GM18873 (cell line): Measurements from ENCODE around the gene TMEM106A.
"Not testable (repeated sequence)": the region's sequence is repeated elsewhere in the genome, so short reads cannot be mapped to it uniquely, and the experiment has no call there.

ENCODE experiments used
- ATAC-seq: cut with Tn5 transposase; IDR thresholded peaks from one replicate; pipeline ENCODE4 v1.9.1; 2021; ENCODE audit warnings: mild to moderate bottlenecking, moderate library complexity, moderate number of reproducible peaks; ENCODE audit not compliant: unreplicated experiment, low FRiP score

The TMEM106A gene

DNA sequence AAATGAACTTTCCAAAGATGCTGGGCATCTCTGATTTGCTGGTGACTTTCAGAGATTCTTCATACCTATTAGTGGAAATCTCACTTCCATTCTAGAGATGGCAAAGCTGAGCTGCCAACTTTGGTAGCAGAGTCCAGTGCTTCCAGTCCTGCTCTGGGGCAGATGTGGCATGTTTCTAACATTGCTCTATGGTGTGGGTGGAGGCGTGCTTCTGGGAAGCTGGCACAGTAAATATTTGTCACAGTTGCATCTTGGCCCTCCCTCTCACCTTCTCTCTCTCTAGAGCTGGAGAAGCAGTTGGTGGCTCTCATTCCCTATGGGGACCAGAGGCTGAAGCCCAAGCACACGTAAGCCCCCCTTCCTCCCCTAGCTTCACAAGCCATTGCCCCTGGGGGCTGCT, 1.9 kb downstream of the TMEM106A start:
- ATAC-seq, result no peak

DNA sequence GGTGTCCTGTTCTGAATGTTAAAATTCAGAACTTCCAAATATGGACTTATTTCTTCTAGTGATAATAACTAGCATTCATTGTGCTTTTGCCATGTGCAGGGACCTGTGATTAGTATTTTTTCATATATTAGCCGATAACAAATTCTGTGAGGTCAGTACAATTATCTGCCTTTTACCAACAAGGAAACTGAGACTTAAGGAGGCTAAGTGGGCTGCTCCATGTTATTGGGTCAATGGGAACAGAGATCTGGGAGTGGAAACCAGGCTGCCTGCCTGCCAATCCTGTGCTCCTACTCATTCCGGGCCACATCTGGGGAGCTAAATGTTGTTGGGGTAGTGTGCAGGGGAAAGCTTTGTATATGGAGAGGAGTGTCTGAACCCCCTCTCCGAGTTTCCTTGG, 3.7 kb downstream of the TMEM106A start:
- no peak for ATAC-seq

DNA sequence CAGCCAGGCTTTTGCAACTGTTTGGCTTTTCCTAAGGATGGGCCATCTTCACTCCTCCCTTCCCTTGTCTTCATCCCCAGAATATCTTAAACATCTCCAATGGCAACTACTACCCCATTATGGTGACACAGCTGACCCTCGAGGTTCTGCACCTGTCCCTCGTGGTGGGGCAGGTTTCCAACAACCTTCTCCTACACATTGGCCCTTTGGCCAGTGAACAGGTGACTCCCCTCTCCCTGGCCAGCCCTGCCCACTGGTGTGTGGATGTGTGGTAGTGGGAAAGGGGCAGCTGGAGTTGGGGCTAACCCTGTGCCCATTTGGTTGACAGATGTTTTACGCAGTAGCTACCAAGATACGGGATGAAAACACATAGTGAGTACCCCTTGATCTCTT, 4.7 kb downstream of the TMEM106A start:
- no peak for ATAC-seq

DNA sequence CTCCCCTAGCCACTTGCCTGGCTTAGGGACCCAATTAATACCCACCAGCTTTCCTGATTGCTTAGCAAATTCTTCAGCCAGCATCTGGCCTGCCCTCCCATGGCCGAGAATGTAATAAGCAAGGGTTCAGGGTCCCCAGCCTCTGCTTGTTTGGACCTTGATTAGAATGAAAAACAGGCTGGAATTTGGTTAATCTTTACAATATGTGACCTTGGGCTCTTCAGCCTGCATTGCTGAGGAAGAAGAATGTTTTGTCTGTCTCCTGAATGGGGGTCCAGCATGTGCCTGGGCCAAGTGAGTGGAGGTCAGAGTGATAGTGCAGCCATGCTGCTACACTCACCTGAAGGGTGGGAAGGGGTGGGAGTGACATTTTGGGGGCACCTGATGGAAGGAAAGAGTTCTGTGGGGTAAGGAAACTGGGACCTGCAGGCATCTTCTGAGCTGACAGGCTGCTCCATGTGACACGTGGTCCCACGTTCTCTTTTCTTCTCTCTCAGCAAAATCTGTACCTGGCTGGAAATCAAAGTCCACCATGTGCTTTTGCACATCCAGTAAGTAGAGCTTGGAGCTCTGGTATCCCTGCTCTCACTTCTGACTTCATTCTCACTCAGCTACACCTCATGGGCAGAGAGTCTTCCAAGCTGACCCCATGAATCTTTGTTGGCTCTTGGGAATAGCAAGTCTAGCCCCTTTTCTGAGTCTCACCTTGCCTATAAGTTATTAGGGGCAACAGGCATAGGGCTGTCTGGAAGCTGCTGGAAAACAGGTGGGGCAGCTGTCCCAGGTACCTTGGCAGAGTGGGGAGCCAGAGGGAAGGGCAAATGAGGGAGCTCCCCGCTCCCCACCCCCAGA, 5.3 kb downstream of the TMEM106A start:
- no peak for ATAC-seq

DNA sequence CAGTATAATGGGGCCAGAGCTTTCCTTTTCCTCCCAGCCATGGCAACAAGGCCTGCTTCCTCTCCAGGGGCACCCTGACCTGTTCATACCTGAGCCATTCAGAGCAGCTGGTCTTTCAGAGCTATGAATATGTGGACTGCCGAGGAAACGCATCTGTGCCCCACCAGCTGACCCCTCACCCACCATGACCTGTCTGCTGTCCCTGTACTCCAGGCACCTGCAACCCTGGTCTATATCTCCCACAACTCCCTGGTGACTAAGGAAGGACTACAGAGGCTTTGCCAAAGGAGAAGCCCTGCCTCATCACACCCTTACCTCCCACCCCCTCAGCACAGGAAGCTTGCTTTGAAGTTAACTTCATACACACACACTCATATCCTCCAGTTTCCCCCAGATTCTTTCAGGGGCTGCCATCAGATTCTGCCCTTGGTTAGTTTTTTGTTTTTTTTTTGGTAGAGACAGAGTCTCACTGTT, 6.0 kb downstream of the TMEM106A start:
- no peak for ATAC-seq

DNA sequence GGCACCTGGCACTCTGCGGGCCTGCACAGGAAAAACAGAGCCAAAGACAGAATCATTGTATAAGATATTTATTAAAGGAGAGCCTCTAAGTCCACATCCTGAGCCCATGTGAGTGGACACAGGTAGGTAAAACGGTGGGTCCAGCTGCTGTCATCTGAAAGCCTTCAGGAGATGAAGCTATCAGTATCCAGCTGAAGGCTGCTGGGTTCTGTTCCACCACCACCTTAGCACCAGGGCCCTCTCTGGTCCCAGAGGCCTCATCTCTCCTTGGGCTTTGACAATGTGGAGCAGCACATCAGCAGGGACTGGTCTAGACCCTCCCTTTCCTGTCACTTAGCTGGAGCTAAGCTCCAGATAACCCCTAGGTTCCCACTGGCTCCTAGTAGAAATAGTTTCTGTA, 7.3 kb downstream of the TMEM106A start:
- no peak for ATAC-seq

DNA sequence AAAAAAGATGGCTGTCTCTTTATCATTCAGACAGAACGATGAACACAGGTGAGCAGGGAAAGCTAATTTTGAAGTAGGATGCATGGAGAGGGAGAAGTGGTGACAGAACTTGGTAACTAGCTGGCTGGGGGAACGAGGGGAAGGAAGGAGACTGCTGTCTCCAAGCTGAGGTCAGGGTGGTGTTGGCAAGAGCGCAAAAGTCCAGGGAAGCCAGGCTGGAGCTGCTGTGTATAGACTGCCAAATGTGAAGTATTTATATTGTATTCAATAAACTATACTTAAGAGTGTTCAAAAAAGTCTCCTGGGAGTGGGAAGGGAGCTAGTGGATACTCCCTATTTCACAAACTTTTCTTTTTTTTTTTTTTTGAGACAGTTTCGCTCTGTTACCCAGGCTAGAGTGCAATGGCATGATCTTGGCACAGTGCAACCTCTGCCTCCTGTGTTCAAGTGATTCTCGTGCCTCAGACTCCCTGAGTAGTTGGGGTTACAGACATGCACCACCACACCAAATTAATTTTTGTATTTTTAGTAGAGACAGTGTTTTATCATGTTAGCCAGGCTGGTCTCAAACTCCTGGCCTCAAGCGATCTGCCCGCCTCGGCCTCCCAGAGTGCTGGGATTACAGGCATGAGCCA, 8.2 kb downstream of the TMEM106A start:
- ATAC-seq, result no peak

DNA sequence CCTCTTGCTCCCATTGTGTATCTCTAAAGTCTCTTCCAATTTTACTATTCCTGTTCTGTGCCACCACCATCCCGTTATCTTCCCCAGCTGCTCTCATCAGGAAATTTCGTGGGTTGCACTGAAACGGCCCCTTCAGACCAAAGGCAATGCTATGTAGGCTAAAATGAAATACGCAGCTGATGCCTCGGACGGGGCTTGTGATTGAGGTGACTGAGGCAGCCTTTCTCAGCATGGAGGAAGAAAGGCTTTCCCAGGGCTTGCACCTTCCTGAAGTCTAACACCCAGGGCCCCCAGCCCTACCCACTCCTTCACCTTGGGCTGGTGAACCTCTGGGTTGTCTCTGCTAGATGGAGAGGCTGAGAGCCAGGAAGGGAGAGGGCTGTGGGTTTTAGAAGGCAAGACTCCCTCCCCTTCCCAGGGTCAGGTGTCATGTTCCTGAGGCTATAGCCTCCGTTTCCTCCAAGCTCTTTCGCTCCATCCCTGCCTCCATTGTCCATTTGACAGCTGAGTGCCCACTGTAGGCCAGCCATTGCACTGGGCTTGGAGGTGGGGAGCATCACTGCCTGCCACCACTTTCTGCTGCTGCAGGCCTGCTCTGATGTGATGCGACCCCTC, 8.9 kb downstream of the TMEM106A start:
- no peak for ATAC-seq

DNA sequence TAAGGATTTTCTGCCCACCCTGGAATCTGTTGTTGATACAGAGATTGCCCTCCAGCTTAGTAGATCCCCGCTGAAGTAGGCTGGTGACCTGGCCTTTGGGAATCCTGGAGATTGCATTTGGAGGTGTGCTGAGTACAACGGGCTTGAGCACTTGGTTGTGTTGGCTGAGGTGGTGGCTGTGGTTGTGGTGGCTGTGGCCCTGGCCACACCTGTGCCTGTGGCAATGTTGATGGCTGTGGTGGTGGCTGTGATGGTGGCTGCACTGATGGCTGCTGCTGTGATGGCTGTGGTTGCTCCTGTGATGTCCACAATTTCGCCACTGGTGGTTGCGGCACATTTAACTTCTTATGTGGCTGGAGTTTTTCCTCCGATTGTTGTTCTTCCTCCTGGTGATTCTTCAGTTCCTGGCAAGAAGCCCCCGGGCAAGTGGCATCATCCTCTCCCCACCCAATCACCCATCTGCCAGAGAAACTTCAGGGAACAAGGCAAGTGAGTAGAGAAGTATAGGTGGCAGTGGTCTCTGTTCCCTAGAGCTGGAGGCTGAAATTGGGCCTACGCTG, 12.6 kb downstream of the TMEM106A start:
- ATAC-seq, result no peak

DNA sequence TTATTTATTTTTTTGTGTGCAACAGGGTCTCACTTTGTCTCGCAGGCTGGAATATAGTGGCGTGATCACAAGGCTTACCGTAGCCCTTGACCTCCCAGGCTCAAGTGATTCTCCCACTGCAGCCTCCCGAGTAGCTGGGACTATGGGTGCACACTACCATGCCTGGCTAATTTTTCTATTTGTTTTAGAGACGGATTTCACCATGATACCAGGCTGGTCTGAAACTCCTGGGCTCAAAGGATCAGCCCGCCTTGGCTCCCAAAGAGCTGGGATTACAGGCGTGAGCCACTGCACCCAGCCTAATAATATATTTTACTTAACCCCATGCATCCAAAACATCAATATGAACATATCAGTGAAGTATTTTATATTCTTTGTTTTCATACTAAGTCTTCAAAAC, 14.7 kb downstream of the TMEM106A start:
- no peak for ATAC-seq

DNA sequence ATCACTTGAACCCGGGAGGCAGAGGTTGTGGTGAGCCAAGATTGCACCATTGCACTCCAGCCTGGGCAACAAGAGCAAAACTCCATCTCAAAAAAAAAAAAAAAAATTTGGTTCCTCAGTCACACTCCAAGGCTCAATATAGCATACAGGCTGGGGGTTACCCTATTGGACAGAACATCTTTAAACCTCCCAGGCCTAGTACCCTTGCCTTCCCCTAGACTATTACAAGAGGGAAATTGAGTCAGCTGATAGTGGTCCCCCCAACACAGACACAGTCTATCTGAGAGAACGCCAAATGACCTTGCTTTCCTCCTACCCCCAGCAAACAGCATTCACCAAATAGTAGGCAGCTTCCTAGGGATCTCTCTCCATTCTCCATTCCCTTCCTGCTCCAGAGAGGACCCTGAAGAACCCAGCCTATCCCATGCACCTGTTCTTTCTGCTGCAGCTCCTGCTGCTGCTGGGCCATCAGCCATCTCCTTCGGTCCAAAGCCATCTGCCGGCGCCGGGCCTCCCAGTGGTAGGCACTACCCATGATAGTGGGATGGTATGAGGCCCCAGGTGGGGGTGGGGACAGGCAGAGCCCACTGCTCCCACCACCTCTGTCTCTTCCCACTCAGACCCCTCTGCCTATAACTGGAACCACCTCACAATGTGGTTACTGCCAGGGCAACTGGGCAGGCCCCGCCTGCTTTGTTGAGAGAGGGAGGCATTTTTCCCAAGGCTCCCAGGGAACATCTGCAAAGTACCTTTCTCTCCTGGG, 16.5 kb downstream of the TMEM106A start, which contains the start of gene CCDC200:
Gene CCDC200, minus strand, starts transcription at position 604 of the 763 bp plus-strand sequence. Its CDS starts 69 bp downstream, at position 535.
- not testable (repeated sequence) for ATAC-seq

DNA sequence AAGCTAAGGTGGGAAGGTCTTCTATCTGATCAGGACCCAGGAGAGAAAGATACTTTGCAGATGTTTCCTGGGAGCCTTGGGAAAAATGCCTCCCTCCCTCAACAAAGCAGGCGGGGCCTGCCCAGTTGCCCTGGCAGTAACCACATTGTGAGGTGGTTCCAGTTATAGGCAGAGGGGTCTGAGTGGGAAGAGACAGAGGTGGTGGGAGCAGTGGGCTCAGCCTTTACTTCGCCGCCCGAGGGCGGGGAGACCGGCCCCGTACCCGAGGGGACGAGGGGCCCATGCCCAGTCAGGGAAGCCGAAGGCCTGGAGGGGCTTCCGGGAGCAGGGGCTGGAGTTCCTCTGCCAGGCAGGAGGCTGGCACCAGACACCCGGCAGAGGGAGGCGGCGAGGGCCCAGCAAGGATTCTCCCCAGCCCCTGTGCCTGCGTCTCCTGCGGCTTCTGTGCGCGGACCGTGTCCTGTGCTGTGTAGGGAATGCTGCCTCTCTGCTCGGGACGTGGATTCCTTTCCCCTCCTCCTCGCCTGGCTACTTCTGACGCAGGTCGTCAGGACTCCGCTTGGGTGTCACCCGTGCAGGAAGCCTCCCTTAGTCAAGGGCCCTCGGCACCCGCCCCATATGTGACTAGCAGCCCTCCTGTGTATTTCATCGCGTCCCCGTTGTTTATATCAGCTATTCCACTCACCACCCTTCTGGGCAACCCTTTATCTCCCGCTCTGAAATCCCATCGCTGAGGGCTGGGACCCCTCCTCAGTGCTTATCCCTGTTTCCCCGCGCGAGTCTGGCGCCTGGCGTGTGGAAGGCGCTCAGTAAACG, 19.7 kb downstream of the TMEM106A start:
- not testable (repeated sequence) for ATAC-seq

DNA sequence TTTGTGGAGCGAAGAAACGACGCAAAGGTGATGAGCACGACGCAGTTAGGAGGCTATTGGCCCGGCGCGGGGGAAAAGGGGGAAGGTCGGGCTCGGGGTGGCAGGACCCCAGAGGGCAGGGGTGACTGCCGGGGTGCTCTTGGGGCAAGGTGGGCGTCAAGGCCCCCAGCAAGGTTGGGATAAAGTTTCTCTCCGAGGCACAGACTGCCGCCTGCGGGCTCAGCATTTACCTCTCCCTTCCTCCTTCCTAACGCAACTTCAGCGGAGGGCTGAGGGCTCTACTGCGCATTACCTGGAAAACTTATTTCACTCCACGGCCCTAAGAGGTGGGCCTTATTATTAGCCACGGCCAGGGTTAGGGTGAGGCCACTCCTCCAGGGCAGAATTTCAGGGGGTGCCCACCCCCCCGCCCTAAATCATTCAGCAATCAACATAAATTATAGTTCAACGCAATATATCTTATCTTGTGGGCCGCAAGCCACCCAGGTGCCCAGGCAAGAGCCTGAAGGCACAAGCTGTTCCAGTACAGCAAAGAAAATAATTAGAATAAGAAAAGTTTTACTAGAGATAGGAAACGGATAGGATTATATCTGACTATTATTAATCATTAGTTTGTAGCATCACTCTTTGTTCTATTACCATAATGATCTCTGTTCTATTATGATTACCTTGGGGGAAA, 20.5 kb downstream of the TMEM106A start:
- ATAC-seq, result not testable (repeated sequence)

DNA sequence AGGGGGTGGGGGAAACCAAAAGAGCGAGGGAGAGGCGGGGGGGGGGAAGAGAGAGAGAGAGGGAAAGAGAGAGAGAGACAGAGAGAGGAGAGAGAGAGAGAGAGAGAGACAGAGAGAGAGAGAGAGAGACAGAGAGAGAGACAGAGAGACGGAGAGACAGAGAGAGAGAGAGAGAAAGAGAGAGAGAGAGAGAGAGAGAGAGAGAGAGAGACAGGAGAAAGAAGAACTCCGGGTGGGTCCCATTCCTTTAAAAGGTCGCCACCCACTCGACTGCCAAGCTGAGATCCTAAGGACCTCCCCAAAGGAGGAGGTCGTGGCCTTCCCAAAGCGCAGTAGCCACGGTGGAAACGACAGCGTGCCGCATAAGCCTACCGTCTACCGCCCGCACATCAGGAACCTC, 21.6 kb downstream of the TMEM106A start:
- ATAC-seq, result not testable (repeated sequence)

DNA sequence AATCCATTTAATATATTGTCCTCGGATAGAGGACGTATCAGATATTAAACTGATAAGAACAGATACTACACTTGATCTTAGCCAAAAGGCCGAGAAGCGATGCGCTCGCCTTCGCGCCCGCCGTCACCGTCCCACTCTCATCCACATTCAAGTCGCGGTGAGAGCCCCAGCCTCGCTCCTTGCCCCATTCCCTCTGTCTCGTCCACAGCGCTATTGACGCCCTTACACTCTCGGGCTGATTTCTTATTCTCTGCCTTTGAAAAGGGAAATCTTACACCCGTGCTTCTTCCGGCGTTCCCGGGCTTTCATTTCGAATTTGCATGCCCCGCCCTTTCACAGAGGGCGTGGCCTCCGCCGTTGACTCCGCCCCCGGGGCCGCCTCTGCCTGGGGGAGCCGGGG, 22.2 kb downstream of the TMEM106A start, which contains the start of gene RNU2-1:
Gene RNU2-1, minus strand, starts transcription at position 101 of the 400 bp plus-strand sequence.
- ATAC-seq, result not testable (repeated sequence)

DNA sequence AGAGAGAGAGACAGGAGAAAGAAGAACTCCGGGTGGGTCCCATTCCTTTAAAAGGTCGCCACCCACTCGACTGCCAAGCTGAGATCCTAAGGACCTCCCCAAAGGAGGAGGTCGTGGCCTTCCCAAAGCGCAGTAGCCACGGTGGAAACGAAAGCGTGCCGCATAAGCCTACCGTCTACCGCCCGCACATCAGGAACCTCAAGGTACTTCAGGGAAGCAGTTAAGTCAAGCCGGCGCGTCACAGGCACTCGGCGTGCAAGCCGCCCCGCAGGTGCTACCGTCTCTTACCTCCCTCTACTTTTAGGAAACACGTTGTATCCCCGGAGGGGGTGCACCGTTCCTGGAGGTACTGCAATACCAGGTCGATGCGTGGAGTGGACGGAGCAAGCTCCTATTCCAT, 27.9 kb downstream of the TMEM106A start:
- not testable (repeated sequence) for ATAC-seq

DNA sequence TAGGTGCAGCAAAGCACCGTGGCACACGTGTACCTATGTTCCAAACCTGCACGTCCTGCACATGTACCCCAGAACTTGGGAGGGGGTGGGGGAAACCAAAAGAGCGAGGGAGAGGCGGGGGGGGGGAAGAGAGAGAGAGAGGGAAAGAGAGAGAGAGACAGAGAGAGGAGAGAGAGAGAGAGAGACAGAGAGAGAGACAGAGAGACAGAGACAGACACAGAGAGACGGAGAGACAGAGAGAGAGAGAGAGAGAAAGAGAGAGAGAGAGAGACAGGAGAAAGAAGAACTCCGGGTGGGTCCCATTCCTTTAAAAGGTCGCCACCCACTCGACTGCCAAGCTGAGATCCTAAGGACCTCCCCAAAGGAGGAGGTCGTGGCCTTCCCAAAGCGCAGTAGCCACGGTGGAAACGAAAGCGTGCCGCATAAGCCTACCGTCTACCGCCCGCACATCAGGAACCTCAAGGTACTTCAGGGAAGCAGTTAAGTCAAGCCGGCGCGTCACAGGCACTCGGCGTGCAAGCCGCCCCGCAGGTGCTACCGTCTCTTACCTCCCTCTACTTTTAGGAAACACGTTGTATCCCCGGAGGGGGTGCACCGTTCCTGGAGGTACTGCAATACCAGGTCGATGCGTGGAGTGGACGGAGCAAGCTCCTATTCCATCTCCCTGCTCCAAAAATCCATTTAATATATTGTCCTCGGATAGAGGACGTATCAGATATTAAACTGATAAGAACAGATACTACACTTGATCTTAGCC, 29.1 kb downstream of the TMEM106A start:
- ATAC-seq, result not testable (repeated sequence)

DNA sequence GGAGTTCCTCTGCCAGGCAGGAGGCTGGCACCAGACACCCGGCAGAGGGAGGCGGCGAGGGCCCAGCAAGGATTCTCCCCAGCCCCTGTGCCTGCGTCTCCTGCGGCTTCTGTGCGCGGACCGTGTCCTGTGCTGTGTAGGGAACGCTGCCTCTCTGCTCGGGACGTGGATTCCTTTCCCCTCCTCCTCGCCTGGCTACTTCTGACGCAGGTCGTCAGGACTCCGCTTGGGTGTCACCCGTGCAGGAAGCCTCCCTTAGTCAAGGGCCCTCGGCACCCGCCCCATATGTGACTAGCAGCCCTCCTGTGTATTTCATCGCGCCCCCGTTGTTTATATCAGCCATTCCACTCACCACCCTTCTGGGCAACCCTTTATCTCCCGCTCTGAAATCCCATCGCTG, 34.8 kb downstream of the TMEM106A start:
- not testable (repeated sequence) for ATAC-seq
